Left lung (tissue), 10 donors: ENCODE results near the gene KEL. TPM values are rescaled to one million over a fixed set of nuclear protein-coding genes. Genes with fewer than 3 reads are reported as not detected.

Source experiments
- ATAC-seq: fragments of 200-7000 bp; cut with Tn5 transposase; one replicate; pipeline ENCODE4 v1.9.1; 2020; ENCODE audit warnings: moderate library complexity
- DNase-seq, 4 donors: peaks; one replicate each; pipeline ENCODE4 v3.0.0-alpha.2; 2013 to 2020
- H3K27ac ChIP-seq, 2 donors: fragments of 200-600 bp; sonication (generic) in 1 of 2; one replicate each; pipeline versions ENCODE4 v1.5.0 to v1.8.0; 2020 to 2021
- H3K27me3 ChIP-seq, 2 donors: fragments of 200-600 bp; sonication (generic) in 1 of 2; one replicate each; pipeline versions ENCODE4 v1.5.0 to v1.8.0; 2020 to 2021
- H3K36me3 ChIP-seq, 2 donors: fragments of 200-600 bp; sonication (generic) in 1 of 2; one replicate each; pipeline versions ENCODE4 v1.5.0 to v1.8.0; 2020 to 2021
- H3K4me1 ChIP-seq, 2 donors: fragments of 200-600 bp; one replicate each; pipeline ENCODE4 v1.8.0; 2021
- H3K4me3 ChIP-seq, 2 donors: fragments of 200-600 bp; sonication (generic) in 1 of 2; one replicate each; pipeline versions ENCODE4 v1.5.0 to v1.8.0; 2020 to 2021; ENCODE audit warnings: mild to moderate bottlenecking in 1 of 2
- H3K9me3 ChIP-seq, 2 donors: fragments of 200-600 bp; sonication (generic) in 1 of 2; one replicate each; pipeline versions ENCODE4 v1.5.0 to v1.8.0; 2020 to 2021
- intact Hi-C, 2 donors: fragments of 100-400 bp; cut with DNase I; formaldehyde crosslinking; loops; one replicate each; pipeline versions ENCODE4 v1.11.2 to v1.14.2; 2022
- polyA plus RNA-seq, 6 donors: library from polyadenylated mRNA; unstranded; fragments of 120-200 nt; gene quantifications; one replicate each; pipeline ENCODE4 v1.2.1, GENCODE V29; 2013; ENCODE audit not compliant: insufficient read length in 6 of 6
- total RNA-seq, 2 donors: library from RNA; stranded (reverse); fragmentation: NEBNext Ultra II Directional; extraction: Animal tissue kit (Norgen Biotek cat#: 25700); gene quantifications; one replicate each; pipeline ENCODE4 v1.2.1, GENCODE V29; 2021
- TF ChIP-seq, protein P1 (sequence below), 2 donors: fragments of 200-600 bp; sonication (generic) in 1 of 2; IDR thresholded peaks; one replicate each; pipeline versions ENCODE4 v1.5.0 to v1.8.0; 2021; ENCODE audit warnings: antibody characterized with exemption in 2 of 2
- donor health status: DM: no; HTN: yes; CAD: no.
- donor health status: DM: no; HTN: no; CAD: no.

Gene KEL
- total and polyA plus RNA-seq, 8 donors, result 0.58 to 3.1 (median 1.9) TPM

DNA sequence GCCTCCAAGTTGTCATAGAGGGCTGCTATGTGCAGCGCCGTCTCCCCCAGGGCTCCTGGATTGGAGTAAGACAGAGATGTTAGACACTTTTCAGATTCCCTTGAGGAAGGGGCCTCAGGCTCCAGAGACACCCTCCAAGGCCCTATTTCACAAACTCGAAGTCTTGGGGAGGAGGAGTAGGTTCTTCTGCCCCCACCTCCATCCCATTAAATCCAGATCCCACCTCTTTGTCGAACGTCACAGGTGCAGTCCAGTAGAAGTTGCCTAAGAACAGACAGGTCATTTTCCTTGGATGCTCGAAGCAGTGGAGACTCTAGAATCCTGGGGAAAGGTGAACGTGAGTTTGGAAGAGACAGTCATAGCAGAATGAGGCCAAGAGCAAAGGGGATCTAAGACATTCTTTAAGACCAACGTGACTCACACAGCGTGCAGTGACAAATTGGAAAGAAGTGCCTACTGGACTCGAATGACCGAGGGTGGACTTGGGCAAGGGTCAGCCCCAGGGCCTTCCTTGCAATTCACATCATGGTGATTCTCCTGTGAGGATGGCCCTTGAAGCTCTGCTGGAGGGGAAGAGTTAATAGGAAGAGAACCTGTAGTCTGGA, 31.9 kb downstream of the KEL start:
- H3K4me1 ChIP-seq, result peaks cover 0 to 9% of the 10 kb centered on the region in 2 donors
- intact Hi-C loops, result no loop called here
- H3K27ac ChIP-seq, result no peak overlapping the region
- no peaks in the 10 kb centered on the region for H3K36me3 ChIP-seq
- TF ChIP-seq, protein P1, sequence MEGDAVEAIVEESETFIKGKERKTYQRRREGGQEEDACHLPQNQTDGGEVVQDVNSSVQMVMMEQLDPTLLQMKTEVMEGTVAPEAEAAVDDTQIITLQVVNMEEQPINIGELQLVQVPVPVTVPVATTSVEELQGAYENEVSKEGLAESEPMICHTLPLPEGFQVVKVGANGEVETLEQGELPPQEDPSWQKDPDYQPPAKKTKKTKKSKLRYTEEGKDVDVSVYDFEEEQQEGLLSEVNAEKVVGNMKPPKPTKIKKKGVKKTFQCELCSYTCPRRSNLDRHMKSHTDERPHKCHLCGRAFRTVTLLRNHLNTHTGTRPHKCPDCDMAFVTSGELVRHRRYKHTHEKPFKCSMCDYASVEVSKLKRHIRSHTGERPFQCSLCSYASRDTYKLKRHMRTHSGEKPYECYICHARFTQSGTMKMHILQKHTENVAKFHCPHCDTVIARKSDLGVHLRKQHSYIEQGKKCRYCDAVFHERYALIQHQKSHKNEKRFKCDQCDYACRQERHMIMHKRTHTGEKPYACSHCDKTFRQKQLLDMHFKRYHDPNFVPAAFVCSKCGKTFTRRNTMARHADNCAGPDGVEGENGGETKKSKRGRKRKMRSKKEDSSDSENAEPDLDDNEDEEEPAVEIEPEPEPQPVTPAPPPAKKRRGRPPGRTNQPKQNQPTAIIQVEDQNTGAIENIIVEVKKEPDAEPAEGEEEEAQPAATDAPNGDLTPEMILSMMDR (IDR thresholded peaks at IDR 0.05), result no peak
- ATAC-seq (no peak), DNase-seq (no peak)
- no peaks in the 10 kb centered on the region for H3K27me3 ChIP-seq
- H3K9me3 ChIP-seq, result no peaks in the 10 kb centered on the region
- no peak overlapping the region for H3K4me3 ChIP-seq

DNA sequence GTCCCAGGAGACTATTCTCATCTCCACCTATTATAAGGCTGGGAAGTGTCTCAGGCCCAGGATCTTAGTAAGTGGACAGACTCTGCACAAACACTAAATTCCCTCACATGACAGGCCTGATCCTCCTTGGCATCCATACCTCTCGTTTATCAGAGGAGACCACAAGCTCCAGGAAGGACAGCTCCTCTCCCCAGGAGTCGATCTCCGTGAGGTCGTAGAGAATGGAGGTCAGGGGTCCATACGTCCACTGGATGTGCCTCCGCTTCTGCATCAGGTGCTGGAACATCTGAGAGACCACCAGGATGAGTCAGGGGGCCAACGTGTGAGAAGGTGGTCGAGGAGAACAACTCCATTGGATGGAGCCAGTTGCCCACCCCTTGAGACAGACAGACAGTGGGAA, 34.2 kb downstream of the KEL start:
- TF ChIP-seq, protein P1 (IDR thresholded peaks at IDR 0.05), result no peak
- ATAC-seq, result no peak
- H3K4me3 ChIP-seq, result no peak overlapping the region
- no peak for DNase-seq
- H3K27me3 ChIP-seq, result no peaks in the 10 kb centered on the region
- H3K36me3 ChIP-seq, result no peaks in the 10 kb centered on the region
- intact Hi-C loops, result no loop called here
- H3K27ac ChIP-seq, result peak overlapping the region; percentile 14 to 96
- peaks cover 0 to 9% of the 10 kb centered on the region in 2 donors for H3K4me1 ChIP-seq
- H3K9me3 ChIP-seq, result no peaks in the 10 kb centered on the region

DNA sequence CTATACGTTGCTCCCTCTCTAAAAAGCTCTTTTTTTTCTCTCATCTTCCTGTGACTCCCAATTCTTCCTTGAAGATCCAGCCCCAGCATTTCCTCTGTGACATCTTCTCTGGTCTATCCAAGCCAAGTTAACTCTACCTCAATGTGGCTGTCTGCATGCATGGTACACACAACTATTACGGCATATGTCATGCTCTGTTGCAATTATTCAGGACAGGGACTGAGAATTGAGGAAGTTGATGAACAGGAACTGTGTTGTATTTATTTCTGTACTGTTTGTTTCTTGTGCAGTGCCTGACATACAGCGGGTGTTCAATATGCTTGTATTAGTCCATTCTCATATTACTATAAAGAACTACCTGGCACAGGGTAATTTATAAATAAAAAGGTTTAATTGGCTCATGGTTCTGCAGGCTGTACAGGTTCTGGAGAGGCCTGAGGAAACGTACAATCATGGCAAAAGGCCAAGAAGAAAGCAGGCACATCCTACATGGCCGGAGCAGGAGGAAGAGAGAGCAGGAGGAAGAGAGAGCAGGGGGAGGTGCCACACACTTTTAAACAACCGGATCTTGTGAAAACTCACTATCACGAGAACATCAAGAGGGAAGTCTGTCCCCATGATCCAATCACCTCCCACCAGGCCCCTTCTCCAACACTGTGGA, 34.9 kb downstream of the KEL start:
- no peak overlapping the region for H3K4me3 ChIP-seq
- TF ChIP-seq, protein P1 (IDR thresholded peaks at IDR 0.05), result no peak
- H3K4me1 ChIP-seq, result peaks cover 0 to 9% of the 10 kb centered on the region in 2 donors
- no peaks in the 10 kb centered on the region for H3K9me3 ChIP-seq
- no peaks in the 10 kb centered on the region for H3K27me3 ChIP-seq
- ATAC-seq (peak; percentile 69), DNase-seq (peak in 1 of 4 donors; percentile 44)
- no peaks in the 10 kb centered on the region for H3K36me3 ChIP-seq
- intact Hi-C loops, result no loop called here
- peak overlapping the region; percentile 14 to 96 for H3K27ac ChIP-seq

DNA sequence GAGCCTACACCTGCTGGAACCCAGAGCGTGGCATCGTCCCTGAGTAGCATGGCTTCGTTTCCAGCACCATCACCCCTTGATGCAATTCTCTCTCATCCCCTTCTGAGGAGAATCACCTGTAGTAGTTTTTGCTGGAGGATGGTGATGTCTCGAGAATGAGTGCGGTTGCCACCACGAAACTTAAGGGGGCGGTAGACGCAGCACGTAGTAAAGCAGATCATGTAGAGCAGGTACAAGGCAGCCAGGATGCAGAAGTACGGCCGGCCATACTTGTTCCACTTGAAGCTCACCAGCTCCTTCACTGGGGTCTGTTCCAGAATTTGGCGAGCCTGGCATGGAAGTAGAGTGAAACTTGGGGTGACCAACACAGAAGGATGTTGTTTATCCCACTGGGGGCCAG, 36.8 kb downstream of the KEL start:
- no peak for ATAC-seq
- DNase-seq, result no peak
- H3K27me3 ChIP-seq, result no peaks in the 10 kb centered on the region
- intact Hi-C loops, result no loop called here
- no peak overlapping the region for H3K4me3 ChIP-seq
- TF ChIP-seq, protein P1 (IDR thresholded peaks at IDR 0.05), result no peak
- H3K9me3 ChIP-seq, result no peaks in the 10 kb centered on the region
- H3K36me3 ChIP-seq, result no peaks in the 10 kb centered on the region
- H3K27ac ChIP-seq, result no peak overlapping the region
- peaks cover 0 to 9% of the 10 kb centered on the region in 2 donors for H3K4me1 ChIP-seq

DNA sequence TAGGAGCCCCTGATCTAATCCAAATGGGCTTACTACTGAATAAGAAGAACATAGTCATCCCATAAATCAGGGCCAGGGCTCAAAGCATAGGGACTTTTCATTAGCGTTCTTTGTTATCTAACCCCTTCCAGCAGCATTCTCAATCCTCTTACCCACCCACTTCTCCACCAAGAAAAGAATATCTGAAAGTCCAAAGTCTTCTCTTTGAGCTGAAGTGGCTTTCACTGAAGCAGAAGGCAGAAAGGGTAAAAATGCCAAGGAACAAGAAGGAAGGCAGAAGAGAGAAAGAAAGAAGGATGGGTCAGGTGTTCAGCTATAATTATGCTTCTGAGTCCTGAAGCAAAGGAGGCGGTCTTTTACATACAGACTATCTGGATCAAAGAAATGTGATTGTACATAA, 38.8 kb downstream of the KEL start:
- peaks cover 0 to 9% of the 10 kb centered on the region in 2 donors for H3K4me1 ChIP-seq
- no peaks in the 10 kb centered on the region for H3K9me3 ChIP-seq
- no peak for DNase-seq
- TF ChIP-seq, protein P1 (IDR thresholded peaks at IDR 0.05), result no peak
- no peak for ATAC-seq
- intact Hi-C loops, result no loop called here
- no peak overlapping the region for H3K27ac ChIP-seq
- no peaks in the 10 kb centered on the region for H3K27me3 ChIP-seq
- no peak overlapping the region for H3K4me3 ChIP-seq
- no peaks in the 10 kb centered on the region for H3K36me3 ChIP-seq
